SKM-1 (cell line): Measurements from ENCODE around the gene MYO19.
"Not testable (repeated sequence)": the region's sequence is repeated elsewhere in the genome, so short reads cannot be mapped to it uniquely, and the experiment has no call there.

Experiments used
- DNase-seq: peaks from one replicate; lab custom pipeline; 2025; ENCODE audit not compliant: unreplicated experiment; lab: John Stamatoyannopoulos, UW

MYO19 gene

GRCh38 chr17:36468903-36469635 is 65.6 kb downstream of the MYO19 start:
- DNase-seq, result no peak

GRCh38 chr17:36464765-36465088 is 69.9 kb downstream of the MYO19 start:
- no peak for DNase-seq

DNA sequence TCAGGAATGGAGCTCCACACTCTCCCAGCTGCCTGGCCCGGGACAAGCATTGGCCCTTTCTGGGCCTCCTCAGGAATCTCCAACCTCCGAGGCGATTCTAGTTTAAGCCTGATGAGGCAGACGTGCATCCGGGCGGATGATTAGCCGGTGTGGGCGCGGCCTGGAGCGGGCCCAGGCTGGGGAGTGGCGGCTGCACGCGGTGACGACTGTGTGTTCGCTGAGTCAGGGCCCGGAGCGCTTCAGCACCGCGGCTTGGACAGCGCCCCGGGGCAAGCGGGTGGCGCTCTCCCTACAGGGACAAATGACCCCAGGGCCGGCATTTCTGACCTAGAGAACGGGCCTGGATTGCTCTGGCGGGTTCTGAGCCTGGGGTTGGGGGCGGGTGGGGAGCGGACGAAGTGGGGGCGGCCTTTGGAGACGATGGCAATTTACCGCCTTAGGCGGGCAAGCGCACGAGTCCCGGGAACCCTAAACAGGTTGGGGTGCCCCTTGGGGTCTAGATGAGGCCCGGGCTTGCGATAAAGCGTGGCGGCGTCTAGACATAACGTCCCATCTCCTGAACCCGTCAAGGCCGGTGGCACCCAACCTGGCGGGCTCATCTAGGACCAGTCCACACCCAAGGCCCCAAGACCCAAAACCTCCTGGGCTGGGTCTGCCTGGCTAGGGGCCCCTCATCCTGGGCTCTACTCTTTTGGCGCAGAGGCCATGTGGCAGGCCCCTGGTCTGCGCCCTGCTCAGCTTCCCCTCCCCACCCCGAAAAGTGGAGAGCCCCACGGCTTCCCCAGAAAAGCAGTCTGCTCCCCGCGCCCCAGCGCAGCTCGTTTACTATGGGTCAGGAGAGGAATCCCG is 70.5 kb downstream of the MYO19 start:
- no peak for DNase-seq

- DNase-seq, result no peak
These were observed 73.1 kb downstream of the MYO19 start for GRCh38 chr17:36461330-36462110.

- no peak for DNase-seq
These were observed 74.3 kb downstream of the MYO19 start for GRCh38 chr17:36460265-36460937.

DNA sequence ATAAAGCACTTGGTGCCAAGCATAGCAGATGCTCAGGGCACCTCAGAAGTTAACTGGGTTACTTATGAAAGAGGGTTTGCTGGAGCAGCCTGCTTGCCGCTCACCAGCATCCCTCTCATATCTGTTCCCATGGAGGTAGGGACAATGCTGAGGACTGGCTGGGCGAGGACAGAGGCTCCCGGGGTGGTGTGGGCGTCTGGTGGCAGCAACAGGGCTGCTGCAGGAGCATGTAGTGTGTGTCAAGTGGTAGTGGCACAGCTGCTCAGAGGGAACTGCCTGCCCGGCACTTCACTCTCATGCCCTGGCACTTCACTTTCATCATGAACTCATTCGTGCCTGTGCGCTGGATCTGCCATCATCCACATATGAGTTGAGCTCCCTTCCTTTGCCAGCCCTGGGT is 75.1 kb downstream of the MYO19 start:
- no peak for DNase-seq

GRCh38 chr17:36459045-36459444 is 75.6 kb downstream of the MYO19 start:
- no peak for DNase-seq

- DNase-seq, result not testable (repeated sequence)
These were observed 77.0 kb downstream of the MYO19 start for GRCh38 chr17:36457701-36458100.

GRCh38 chr17:36452888-36453287 is 81.8 kb downstream of the MYO19 start:
- not testable (repeated sequence) for DNase-seq

DNA sequence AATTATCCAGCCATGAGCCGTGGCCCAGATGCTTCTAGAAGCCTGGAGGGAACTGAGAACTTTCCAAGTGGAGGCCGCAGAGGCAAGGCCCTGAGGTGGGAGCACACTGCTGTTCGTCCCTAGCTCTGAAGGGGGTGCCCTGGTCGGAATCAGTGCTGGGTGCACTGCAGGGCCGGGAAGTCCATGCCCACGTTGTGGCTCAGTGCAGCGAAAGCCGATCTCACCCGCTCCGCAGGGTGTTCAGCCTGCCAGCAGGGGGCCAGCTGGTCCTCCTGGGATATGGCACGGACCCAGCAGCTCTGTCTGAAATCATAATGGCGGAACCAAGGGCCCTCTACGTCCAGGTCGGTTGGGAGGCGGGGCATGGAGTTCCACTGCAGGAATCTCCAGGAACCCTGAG is 84.7 kb downstream of the MYO19 start:
- not testable (repeated sequence) for DNase-seq
